Measurements from ENCODE around the gene PSENEN.
A peak's percentile ranks its signal among the peaks of the same experiment; 100 is the strongest.
"Not testable (repeated sequence)": the region's sequence is repeated elsewhere in the genome, so short reads cannot be mapped to it uniquely, and the experiment has no call there.

The PSENEN gene

GRCh38 chr19:35718345-35719041, 27.0 kb upstream of the PSENEN start:
- peak; percentile 1 for ATAC-seq

DNA sequence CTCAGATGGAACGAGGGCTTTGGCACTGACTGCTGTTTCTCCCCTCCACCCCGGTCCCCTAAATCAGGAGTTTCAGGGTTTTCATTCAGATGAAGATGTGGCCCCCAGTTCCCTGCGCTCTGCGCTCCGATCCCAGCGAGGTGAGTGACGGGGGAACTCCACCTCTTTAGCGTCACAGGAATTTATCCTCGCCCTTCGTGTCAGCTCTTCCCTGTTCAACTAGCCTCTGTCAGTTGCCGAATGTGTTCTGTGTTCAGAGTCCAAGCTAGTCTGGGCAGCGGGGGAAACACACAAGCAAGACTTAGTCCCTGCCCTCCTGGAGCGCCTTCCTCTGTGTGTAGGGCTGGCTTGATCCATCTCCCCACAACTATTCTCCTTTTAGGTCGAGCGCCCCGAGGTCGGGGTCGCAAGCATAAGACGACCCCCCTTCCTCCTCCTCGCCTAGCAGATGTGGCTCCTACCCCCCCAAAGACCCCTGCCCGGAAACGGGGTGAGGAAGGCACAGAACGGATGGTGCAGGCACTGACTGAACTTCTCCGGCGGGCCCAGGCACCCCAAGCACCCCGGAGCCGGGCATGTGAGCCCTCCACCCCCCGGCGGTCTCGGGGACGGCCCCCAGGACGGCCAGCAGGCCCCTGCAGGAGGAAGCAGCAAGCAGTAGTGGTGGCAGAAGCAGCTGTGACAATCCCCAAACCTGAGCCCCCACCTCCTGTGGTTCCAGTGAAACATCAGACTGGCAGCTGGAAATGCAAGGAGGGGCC, 25.9 kb upstream of the PSENEN start:
- ATAC-seq, result no peak

DNA sequence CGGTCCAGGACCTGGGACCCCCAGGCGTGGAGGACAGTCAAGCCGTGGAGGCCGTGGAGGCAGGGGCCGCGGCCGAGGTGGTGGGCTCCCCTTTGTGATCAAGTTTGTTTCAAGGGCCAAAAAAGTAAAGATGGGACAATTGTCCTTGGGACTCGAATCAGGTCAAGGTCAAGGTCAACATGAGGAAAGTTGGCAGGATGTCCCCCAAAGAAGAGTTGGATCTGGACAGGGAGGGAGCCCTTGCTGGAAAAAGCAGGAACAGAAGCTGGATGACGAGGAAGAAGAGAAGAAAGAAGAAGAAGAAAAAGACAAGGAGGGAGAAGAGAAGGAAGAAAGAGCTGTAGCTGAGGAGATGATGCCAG, 25.3 kb upstream of the PSENEN start:
- no peak for ATAC-seq

- no peak for ATAC-seq
Measured at GRCh38 chr19:35720648-35721047, 24.8 kb upstream of the PSENEN start.

DNA sequence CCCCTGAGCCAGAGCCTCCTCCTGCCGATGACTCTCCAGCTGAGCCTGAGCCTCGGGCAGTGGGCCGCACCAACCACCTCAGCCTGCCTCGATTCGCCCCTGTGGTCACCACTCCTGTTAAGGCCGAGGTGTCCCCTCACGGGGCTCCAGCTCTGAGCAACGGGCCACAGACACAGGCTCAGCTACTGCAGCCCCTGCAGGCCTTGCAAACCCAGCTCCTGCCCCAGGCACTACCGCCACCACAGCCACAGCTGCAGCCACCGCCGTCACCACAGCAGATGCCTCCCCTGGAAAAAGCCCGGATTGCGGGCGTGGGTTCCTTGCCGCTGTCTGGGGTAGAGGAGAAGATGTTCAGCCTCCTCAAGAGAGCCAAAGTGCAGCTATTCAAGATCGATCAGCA, 24.1 kb upstream of the PSENEN start:
- no peak for ATAC-seq

- no peak for ATAC-seq
Measured at GRCh38 chr19:35722461-35722860, 23.0 kb upstream of the PSENEN start.

- no peak for ATAC-seq
Measured at GRCh38 chr19:35722897-35723296, 22.6 kb upstream of the PSENEN start.

DNA sequence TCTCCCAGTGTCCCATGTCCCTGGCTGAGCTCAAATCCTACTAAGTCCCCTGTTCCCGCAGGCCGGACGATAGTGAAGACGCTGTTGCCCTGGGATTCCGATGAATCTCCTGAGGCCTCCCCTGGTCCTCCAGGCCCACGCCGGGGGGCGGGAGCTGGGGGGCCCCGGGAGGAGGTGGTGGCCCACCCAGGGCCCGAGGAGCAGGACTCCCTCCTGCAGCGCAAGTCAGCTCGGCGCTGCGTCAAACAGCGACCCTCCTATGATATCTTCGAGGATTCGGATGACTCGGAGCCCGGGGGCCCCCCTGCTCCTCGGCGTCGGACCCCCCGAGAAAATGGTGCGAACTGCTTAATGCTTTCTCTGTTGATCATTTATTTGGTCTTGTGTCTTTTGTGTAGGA, 21.8 kb upstream of the PSENEN start:
- no peak for ATAC-seq

GRCh38 chr19:35724132-35724531, 21.3 kb upstream of the PSENEN start:
- ATAC-seq, result not testable (repeated sequence)

DNA sequence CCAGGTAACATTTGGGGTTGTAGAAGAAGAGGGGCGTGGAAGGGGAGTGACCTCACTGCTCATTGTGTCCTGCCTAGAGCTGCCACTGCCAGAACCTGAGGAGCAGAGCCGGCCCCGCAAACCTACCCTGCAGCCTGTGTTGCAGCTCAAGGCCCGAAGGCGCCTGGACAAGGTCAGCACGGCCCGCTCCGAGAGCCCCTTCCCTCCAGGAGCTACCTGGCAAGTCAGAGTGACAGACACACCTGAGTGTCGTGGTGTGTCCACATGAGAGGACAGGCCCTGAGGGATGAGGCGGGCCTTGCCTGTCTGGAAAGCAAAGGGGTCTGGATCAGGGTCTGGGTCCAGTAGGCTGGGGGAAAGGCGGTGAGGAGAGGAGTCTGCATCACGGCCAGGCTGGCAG, 20.9 kb upstream of the PSENEN start:
- ATAC-seq, result no peak

DNA sequence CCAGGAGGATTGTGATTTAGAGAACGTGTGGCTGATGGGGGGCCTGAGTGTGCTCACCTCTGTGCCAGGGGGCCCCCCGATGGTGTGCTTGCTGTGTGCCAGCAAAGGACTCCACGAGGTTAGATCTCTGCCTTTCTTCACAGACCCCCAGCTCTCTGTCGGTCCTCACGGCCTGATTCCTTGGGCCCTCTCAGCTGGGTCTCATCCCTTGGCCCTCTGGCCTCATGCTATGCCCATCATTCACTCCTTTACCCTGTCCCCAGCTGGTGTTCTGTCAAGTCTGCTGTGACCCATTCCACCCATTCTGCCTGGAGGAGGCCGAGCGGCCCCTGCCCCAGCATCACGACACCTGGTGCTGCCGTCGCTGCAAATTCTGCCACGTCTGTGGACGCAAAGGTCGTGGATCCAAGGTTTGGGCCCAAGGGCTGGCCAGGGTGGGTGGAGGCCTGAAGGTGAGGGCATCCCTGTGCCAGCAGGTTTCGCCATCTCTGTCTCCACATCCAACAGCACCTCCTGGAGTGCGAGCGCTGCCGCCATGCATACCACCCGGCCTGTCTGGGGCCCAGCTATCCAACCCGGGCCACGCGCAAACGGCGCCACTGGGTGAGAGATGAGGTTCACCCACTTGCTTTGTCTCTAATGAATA, 20.1 kb upstream of the PSENEN start:
- ATAC-seq, result no peak

DNA sequence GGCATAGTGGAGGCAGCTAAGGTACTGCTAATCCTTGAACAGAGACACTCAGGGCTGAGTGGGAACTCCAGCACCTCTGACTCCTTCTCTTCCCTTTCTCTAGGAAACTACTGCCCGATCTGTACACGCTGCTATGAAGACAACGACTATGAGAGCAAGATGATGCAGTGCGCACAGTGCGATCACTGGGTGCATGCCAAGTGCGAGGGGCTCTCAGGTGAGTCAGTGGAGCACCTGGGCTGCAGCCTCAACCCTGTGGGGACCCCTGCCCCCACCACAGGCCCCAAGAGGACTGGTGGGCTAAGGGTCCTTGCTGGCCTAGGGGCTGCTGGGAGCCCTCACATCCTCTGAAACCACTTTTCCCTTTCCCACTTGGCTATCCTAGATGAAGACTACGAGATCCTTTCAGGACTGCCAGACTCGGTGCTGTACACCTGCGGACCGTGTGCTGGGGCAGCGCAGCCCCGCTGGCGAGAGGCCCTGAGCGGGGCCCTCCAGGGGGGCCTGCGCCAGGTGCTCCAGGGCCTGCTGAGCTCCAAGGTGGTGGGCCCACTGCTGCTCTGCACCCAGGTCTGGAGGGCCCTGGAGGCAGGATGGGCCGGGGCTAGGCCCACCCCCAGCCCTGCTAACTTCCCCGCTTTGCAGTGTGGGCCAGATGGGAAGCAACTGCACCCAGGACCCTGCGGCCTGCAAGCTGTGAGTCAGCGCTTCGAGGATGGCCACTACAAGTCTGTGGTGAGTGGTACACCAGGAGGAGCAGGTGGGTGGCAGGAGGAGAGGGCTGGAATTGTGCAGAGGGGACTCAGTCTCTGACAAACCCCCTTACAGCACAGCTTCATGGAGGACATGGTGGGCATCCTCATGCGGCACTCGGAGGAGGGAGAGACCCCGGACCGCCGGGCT, 18.1 kb upstream of the PSENEN start:
- ATAC-seq, result no peak

GRCh38 chr19:35727956-35728706, 17.3 kb upstream of the PSENEN start:
- no peak for ATAC-seq

GRCh38 chr19:35729021-35729420, 16.4 kb upstream of the PSENEN start:
- no peak for ATAC-seq

DNA sequence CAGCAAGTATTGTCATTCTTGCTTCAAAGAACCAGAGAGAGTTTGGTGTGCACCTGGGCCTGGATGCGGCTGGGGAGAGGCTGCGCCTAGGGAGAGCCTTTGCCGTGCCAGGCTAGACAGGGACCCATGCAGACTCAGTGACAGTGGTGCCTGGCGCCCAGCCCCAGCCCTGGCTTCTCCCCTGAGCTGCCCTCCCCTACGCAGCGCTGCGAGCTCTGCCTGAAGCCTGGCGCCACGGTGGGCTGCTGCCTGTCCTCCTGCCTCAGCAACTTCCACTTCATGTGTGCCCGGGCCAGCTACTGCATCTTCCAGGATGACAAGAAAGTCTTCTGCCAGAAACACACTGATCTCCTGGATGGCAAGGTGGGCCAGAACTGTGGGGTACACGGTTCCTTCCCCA, 15.7 kb upstream of the PSENEN start:
- ATAC-seq, result no peak

DNA sequence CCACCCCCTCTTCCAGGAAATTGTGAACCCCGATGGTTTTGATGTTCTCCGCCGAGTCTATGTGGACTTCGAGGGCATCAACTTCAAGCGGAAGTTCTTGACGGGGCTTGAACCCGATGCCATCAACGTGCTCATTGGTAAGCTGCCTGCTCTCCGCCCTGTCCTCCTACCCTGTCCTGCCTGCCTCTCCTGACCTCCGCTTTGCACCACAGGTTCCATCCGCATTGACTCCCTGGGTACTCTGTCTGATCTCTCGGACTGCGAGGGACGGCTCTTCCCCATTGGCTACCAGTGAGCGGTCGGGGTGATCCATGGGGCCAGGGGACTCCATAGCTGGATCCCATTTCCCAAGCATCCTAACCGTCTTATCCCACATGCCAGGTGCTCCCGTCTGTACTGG, 15.1 kb upstream of the PSENEN start:
- ATAC-seq, result no peak

- no peak for ATAC-seq
Measured at GRCh38 chr19:35731353-35731752, 14.1 kb upstream of the PSENEN start.

DNA sequence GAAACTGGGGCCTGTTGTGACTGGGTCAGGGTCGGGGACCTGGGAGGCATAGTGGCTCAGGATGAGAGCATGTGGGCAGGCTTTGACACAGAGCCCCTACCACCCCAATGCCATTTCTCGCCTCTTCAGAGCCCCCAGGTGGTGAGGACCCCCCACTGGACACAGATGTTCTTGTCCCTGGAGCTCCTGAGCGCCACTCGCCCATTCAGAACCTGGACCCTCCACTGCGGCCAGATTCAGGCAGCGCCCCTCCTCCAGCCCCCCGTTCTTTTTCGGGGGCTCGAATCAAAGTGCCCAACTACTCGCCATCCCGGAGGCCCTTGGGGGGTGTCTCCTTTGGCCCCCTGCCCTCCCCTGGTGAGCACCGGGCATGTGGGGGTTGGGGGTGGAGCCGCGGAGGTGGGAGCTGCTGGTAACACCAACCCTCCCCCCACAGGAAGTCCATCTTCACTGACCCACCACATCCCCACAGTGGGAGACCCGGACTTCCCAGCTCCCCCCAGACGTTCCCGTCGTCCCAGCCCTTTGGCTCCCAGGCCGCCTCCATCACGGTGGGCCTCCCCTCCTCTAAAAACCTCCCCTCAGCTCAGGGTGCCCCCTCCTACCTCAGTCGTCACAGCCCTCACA, 13.6 kb upstream of the PSENEN start:
- ATAC-seq, result no peak

DNA sequence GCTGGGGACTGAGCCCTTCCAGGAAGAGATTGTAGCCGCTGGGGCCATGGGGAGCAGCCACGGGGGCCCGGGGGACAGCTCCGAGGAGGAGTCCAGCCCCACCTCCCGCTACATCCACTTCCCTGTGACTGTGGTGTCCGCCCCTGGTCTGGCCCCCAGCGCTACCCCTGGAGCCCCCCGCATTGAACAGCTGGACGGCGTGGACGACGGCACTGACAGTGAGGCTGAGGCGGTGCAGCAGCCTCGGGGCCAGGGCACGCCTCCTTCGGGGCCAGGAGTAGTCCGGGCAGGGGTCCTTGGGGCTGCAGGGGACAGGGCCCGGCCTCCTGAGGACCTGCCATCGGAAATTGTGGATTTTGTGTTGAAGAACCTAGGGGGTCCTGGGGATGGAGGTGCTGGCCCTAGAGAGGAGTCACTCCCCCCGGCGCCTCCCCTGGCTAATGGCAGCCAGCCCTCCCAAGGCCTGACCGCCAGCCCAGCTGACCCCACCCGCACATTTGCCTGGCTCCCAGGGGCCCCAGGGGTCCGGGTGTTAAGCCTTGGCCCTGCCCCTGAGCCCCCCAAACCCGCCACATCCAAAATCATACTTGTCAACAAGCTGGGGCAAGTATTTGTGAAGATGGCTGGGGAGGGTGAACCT, 12.8 kb upstream of the PSENEN start:
- no peak for ATAC-seq

DNA sequence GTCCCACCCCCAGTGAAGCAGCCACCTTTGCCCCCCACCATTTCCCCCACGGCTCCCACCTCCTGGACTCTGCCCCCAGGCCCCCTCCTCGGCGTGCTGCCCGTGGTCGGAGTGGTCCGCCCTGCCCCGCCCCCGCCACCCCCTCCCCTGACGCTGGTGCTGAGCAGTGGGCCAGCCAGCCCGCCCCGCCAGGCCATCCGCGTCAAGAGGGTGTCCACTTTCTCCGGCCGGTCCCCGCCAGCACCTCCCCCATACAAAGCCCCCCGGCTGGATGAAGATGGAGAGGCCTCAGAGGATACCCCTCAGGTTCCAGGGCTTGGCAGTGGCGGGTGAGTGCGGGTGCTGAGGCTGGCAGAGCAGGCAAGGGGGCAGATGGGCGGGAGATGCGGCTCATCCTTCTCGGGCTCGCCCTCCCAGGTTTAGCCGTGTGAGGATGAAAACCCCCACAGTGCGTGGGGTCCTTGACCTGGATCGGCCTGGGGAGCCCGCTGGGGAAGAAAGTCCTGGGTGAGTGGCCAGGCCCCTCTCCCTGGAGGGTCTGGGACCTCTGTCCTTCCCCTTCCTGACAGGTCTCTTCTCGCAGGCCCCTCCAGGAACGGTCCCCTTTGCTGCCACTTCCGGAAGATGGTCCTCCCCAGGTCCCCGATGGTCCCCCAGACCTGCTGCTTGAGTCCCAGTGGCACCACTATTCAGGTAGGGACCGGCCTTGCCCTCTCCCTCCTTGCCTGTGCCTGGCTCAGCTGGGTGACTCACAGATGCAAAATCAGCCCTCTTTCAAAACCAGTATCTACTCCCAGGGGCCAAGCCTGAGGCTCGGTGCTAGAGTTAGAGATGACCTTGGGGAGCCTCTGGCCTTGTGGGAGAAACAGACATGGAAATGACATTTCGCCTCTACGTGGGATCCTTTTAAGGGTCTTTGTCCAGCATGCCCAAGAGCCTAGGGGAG, 12.0 kb upstream of the PSENEN start:
- no peak for ATAC-seq
